Gastroesophageal sphincter (tissue), 3 donors: ENCODE measurements around the gene VGLL3.

ENCODE experiments used
- CTCF ChIP-seq, 4 experiments: fragments of 200-600 bp in 2 of 4; fragments of 450-650 bp in 2 of 4; sonication (generic) in 1 of 4; IDR thresholded peaks; one replicate each; pipeline ENCODE4 v1.5.1; 2017 to 2019; ENCODE audit warnings: antibody characterized with exemption in 4 of 4, mild to moderate bottlenecking in 2 of 4, moderate library complexity in 2 of 4
- EP300 ChIP-seq: sonication (generic); formaldehyde crosslinking; IDR thresholded peaks from one replicate; pipeline ENCODE4 v1.6.1; 2017; ENCODE audit warnings: antibody characterized with exemption, mild to moderate bottlenecking
- POLR2AphosphoS5 ChIP-seq: sonication (generic); formaldehyde crosslinking; IDR thresholded peaks from one replicate; pipeline ENCODE4 v1.6.1; 2017; ENCODE audit warnings: antibody characterized with exemption

GRCh38 chr3:86969500-86970189 is 21.3 kb downstream of the VGLL3 start:
- peak; percentile 12 to 56 (median 30) for TF ChIP-seq CTCF (IDR thresholded peaks at IDR 0.05)
- no peak for TF ChIP-seq EP300
- no peak for TF ChIP-seq POLR2AphosphoS5
